ENCODE data around the gene PATJ.
"Not testable (repeated sequence)": the region's sequence is repeated elsewhere in the genome, so short reads cannot be mapped to it uniquely, and the experiment has no call there.

PATJ gene

DNA sequence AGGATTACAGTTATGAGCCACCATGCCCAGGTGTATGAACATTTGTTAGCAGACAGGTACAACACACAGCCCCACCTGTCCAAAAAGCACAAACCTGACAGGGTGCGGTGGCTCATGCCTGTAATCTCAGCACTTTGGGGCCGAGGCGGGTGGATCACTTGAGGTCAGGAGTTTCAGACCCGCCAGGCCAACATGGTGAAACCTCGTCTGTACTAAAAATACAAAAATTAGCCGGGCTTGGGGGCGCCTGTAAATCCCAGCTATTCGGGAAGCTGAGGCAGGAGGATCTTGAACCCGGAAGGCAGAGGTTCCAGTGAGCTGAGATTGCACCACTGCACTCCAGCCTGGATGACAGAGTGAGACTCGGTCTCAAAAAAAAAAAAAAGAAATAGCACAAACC, 428.1 kb downstream of the PATJ start:
- DNase-seq; H3K36me3 ChIP-seq (ENCODE audit: control insufficient read depth, insufficient read depth, low read length); H3K18ac ChIP-seq (ENCODE audit: low read length); H3K56ac ChIP-seq (ENCODE audit: low read length); H2BK15ac ChIP-seq (replicated peaks; ENCODE audit: low read depth); H3K4me3 ChIP-seq (ENCODE audit: low read length); H3K23ac ChIP-seq (ENCODE audit: low read length); H3K79me1 ChIP-seq (ENCODE audit: low read length); H3K4me2 ChIP-seq (ENCODE audit: low read length); H4K5ac ChIP-seq (ENCODE audit: low read length); H2AK5ac ChIP-seq (ENCODE audit: low read length); H3K9ac ChIP-seq (ENCODE audit: low read length); H3K27me3 ChIP-seq (ENCODE audit: insufficient read depth, low read length, poor library complexity); H3K4me1 ChIP-seq (ENCODE audit: control insufficient read depth, low read depth, low read length); H3K27ac ChIP-seq (ENCODE audit: low read depth, low read length); H3K4ac ChIP-seq (ENCODE audit: low read depth, low read length); H3K79me2 ChIP-seq (ENCODE audit: control insufficient read depth, insufficient read depth, low read length); H2BK5ac ChIP-seq (ENCODE audit: low read length); H2BK120ac ChIP-seq (ENCODE audit: low read depth, low read length); H4K8ac ChIP-seq (ENCODE audit: low read depth, low read length): not testable (repeated sequence)
- WGBS (ENCODE audit: extremely low coverage, insufficient coverage, low lambda C conversion rate) = no CpG with 5 or more reads among the region's 10 CpGs

DNA sequence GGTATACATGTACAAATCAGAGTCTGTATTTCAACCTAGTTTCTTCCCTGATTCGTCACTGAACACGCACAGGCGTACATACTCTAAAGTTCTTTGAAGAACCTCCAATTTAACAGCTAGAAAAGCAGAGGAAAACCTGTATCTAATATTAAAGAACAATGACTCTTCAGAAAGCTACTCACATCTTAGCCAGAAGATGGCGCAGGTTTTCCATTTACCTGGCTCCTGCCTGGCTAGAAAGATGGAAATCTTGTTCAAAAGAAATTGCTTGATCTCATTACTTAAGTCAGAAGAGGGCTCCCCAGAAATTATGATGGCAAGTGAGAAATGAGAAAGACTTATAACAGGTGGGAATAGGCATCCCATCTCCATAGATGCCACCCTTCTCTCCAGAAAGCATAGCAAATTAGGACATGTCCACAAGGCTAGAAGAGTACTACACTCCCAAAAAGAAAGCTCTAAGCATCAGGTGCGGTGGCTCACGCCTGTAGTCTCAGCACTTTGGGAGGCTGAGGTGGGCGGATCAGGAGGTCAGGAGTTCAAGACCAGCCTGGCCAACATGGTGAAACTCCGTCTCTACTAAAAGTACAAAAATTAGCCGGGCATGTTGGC, 433.4 kb downstream of the PATJ start:
- Histone ChIP-seq H3K18ac (ENCODE audit: low read length) (no peak overlapping the region), H3K36me3 (ENCODE audit: control insufficient read depth, insufficient read depth, low read length) (no peaks in the 10 kb centered on the region), H2AK5ac (ENCODE audit: low read length) (peak overlapping the region; percentile 56), H3K79me1 (ENCODE audit: low read length) (no peaks in the 10 kb centered on the region), H2BK120ac (ENCODE audit: low read depth, low read length) (no peak overlapping the region), H2BK5ac (ENCODE audit: low read length) (no peak overlapping the region), H4K5ac (ENCODE audit: low read length) (no peak overlapping the region), H3K4ac (ENCODE audit: low read depth, low read length) (no peak overlapping the region), H3K4me3 (ENCODE audit: low read length) (no peak overlapping the region), H3K56ac (ENCODE audit: low read length) (peak overlapping the region; percentile 56), H3K27me3 (ENCODE audit: insufficient read depth, low read length, poor library complexity) (no peaks in the 10 kb centered on the region), H3K23ac (ENCODE audit: low read length) (no peak overlapping the region), H2BK15ac (replicated peaks; ENCODE audit: low read depth) (no peak overlapping the region), H3K4me1 (ENCODE audit: control insufficient read depth, low read depth, low read length) (peaks cover 8% of the 10 kb centered on the region), H3K4me2 (ENCODE audit: low read length) (no peak overlapping the region), H3K79me2 (ENCODE audit: control insufficient read depth, insufficient read depth, low read length) (no peaks in the 10 kb centered on the region), H4K8ac (ENCODE audit: low read depth, low read length) (no peak overlapping the region), H3K27ac (ENCODE audit: low read depth, low read length) (no peak overlapping the region), H3K9ac (ENCODE audit: low read length) (no peak overlapping the region)
- peak; percentile 74 for DNase-seq
- no CpG with 5 or more reads among the region's 9 CpGs for WGBS (ENCODE audit: extremely low coverage, insufficient coverage, low lambda C conversion rate)

DNA sequence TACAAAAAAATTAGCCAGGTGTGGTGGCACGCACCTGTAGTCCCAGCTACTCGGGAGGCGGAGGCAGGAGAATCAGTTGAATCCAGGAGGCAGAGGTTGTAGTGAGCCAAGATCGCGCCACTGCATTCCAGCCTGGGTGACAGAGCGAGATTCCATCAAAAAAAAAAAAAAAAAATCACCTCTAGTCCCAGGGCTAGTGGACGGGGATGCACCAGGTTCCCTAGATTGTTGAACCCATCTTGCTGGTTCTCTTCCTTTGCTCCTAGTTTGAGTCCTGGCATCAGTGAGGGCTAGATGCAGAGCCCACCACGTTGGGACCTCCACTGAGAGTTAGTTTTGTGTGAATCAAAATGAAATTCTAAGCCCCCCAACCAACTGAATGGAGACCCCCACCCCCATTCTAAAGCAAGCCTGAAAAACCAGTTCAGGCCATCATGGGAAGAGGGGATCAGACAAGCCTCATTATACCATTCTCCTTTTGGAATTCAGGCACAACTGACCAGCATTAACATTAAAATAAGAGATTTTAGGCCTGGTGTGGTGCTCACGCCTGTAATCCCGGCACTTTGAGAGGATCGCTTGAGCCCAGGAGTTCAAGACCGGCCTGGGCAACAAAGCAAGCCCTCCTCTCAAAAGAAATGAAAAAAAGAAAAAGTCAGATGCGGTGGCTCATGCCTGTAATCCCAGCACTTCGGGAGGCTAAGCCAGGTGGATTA, 434.5 kb downstream of the PATJ start:
- no peak overlapping the region for H3K4me3 ChIP-seq (ENCODE audit: low read length)
- H2BK5ac ChIP-seq (ENCODE audit: low read length) = peak overlapping the region; percentile 68
- peak; percentile 31 for DNase-seq
- H3K36me3 ChIP-seq (ENCODE audit: control insufficient read depth, insufficient read depth, low read length) = no peaks in the 10 kb centered on the region
- peak overlapping the region; percentile 77 for H3K27ac ChIP-seq (ENCODE audit: low read depth, low read length)
- H2AK5ac ChIP-seq (ENCODE audit: low read length) = no peak overlapping the region
- H3K4ac ChIP-seq (ENCODE audit: low read depth, low read length) = peak overlapping the region; percentile 91
- H3K79me1 ChIP-seq (ENCODE audit: low read length) = no peaks in the 10 kb centered on the region
- H3K23ac ChIP-seq (ENCODE audit: low read length) = peak overlapping the region; percentile 3
- no peak overlapping the region for H4K8ac ChIP-seq (ENCODE audit: low read depth, low read length)
- H3K4me2 ChIP-seq (ENCODE audit: low read length) = no peak overlapping the region
- no peak overlapping the region for H4K5ac ChIP-seq (ENCODE audit: low read length)
- H3K56ac ChIP-seq (ENCODE audit: low read length) = peak overlapping the region; percentile 80
- no peak overlapping the region for H3K9ac ChIP-seq (ENCODE audit: low read length)
- peaks cover 8% of the 10 kb centered on the region for H3K4me1 ChIP-seq (ENCODE audit: control insufficient read depth, low read depth, low read length)
- peak overlapping the region; percentile 48 for H2BK120ac ChIP-seq (ENCODE audit: low read depth, low read length)
- H2BK15ac ChIP-seq (replicated peaks; ENCODE audit: low read depth) = no peak overlapping the region
- no peaks in the 10 kb centered on the region for H3K79me2 ChIP-seq (ENCODE audit: control insufficient read depth, insufficient read depth, low read length)
- no peaks in the 10 kb centered on the region for H3K27me3 ChIP-seq (ENCODE audit: insufficient read depth, low read length, poor library complexity)
- no CpG with 5 or more reads among the region's 14 CpGs for WGBS (ENCODE audit: extremely low coverage, insufficient coverage, low lambda C conversion rate)
- peak overlapping the region; percentile 94 for H3K18ac ChIP-seq (ENCODE audit: low read length)

DNA sequence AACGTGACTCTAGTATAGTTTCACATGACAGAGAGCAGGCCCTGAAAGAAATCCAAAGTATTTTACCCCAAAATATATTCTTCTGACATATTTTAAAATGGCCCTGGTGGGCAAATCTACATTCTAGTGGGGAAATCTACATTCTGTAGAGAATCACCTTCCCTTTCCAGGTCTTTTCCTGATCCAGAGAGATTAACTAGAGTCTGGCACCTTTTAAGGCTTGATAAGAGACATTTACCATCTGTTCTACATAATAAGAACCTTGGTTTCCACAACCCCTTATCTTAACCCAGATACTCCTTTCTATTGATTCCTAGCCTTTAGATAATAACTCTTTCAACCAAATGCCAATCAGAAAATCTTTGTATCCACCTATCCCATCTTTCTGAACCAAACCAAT, 435.3 kb downstream of the PATJ start:
- Histone ChIP-seq H3K79me1 (ENCODE audit: low read length) (no peaks in the 10 kb centered on the region), H4K5ac (ENCODE audit: low read length) (no peak overlapping the region), H3K4me2 (ENCODE audit: low read length) (peak overlapping the region; percentile 14), H2BK5ac (ENCODE audit: low read length) (peak overlapping the region; percentile 80), H3K23ac (ENCODE audit: low read length) (no peak overlapping the region), H3K4me1 (ENCODE audit: control insufficient read depth, low read depth, low read length) (peaks cover 8% of the 10 kb centered on the region), H3K4me3 (ENCODE audit: low read length) (no peak overlapping the region), H3K4ac (ENCODE audit: low read depth, low read length) (no peak overlapping the region), H2BK120ac (ENCODE audit: low read depth, low read length) (no peak overlapping the region), H4K8ac (ENCODE audit: low read depth, low read length) (no peak overlapping the region), H3K56ac (ENCODE audit: low read length) (peak overlapping the region; percentile 80), H3K27me3 (ENCODE audit: insufficient read depth, low read length, poor library complexity) (no peaks in the 10 kb centered on the region), H2AK5ac (ENCODE audit: low read length) (no peak overlapping the region), H3K79me2 (ENCODE audit: control insufficient read depth, insufficient read depth, low read length) (no peaks in the 10 kb centered on the region), H3K18ac (ENCODE audit: low read length) (no peak overlapping the region), H3K36me3 (ENCODE audit: control insufficient read depth, insufficient read depth, low read length) (no peaks in the 10 kb centered on the region), H3K9ac (ENCODE audit: low read length) (no peak overlapping the region), H2BK15ac (replicated peaks; ENCODE audit: low read depth) (no peak overlapping the region), H3K27ac (ENCODE audit: low read depth, low read length) (peak overlapping the region; percentile 77)
- no CpG with 5 or more reads among the region's 1 CpG for WGBS (ENCODE audit: extremely low coverage, insufficient coverage, low lambda C conversion rate)
- DNase-seq = peak; percentile 95

DNA sequence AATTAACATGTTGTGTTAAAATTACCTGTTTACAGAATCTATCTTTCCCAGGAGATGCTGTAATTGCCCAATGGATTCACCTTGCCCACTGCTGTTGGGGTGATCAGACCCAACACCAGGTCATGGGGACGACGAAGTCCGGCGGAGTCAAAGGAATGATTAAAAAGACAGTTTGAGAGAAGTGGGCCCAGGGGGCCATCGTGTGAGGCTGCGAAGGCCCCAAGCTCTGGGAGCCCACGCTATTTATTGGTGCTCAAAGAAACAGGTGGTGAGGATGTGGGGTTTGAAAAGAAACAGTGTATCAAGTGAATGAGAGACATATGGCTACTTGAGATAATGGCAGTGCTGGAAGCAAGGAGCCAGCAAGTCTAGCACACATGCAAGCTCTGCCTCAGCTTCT, 436.1 kb downstream of the PATJ start:
- Histone ChIP-seq H4K5ac (ENCODE audit: low read length) (peak overlapping the region; percentile 82), H3K56ac (ENCODE audit: low read length) (peak overlapping the region; percentile 11), H3K9ac (ENCODE audit: low read length) (peak overlapping the region; percentile 4), H2AK5ac (ENCODE audit: low read length) (peak overlapping the region; percentile 35), H3K79me1 (ENCODE audit: low read length) (no peaks in the 10 kb centered on the region), H3K18ac (ENCODE audit: low read length) (peak overlapping the region; percentile 44), H2BK120ac (ENCODE audit: low read depth, low read length) (peak overlapping the region; percentile 15), H3K27me3 (ENCODE audit: insufficient read depth, low read length, poor library complexity) (no peaks in the 10 kb centered on the region), H3K36me3 (ENCODE audit: control insufficient read depth, insufficient read depth, low read length) (no peaks in the 10 kb centered on the region), H3K23ac (ENCODE audit: low read length) (no peak overlapping the region), H3K4me2 (ENCODE audit: low read length) (no peak overlapping the region), H2BK15ac (replicated peaks; ENCODE audit: low read depth) (no peak overlapping the region), H4K8ac (ENCODE audit: low read depth, low read length) (no peak overlapping the region), H3K4me3 (ENCODE audit: low read length) (no peak overlapping the region), H3K4me1 (ENCODE audit: control insufficient read depth, low read depth, low read length) (peaks cover 11% of the 10 kb centered on the region), H3K4ac (ENCODE audit: low read depth, low read length) (peak overlapping the region; percentile 26), H3K27ac (ENCODE audit: low read depth, low read length) (no peak overlapping the region), H2BK5ac (ENCODE audit: low read length) (peak overlapping the region; percentile 80), H3K79me2 (ENCODE audit: control insufficient read depth, insufficient read depth, low read length) (no peaks in the 10 kb centered on the region)
- peak; percentile 79 for DNase-seq
- WGBS (ENCODE audit: extremely low coverage, insufficient coverage, low lambda C conversion rate) = no CpG with 5 or more reads among the region's 7 CpGs
